Left cardiac atrium (tissue), 4 donors: ENCODE data around the gene BRI3BP. TPM values are rescaled to one million over a fixed set of nuclear protein-coding genes. Genes with fewer than 3 reads are reported as not detected.
"Not testable (repeated sequence)": the region's sequence is repeated elsewhere in the genome, so short reads cannot be mapped to it uniquely, and the experiment has no call there.

ENCODE experiments used
- ATAC-seq, 2 donors: fragments of 200-7000 bp; cut with Tn5 transposase; one replicate each; pipeline ENCODE4 v1.9.1; 2020; ENCODE audit warnings: mild to moderate bottlenecking in 2 of 2, moderate library complexity in 2 of 2
- DNase-seq: peaks from one replicate; pipeline ENCODE4 v3.0.0-alpha.2; 2020
- intact Hi-C, 2 donors: fragments of 100-400 bp; cut with DNase I; formaldehyde crosslinking; loops; one replicate each; pipeline versions ENCODE4 v1.14.1 to v1.15.1; 2022 to 2023
- total RNA-seq, 2 donors: library from RNA; stranded (reverse); fragmentation: NEBNext Ultra II Directional; extraction: Animal tissue kit (Norgen Biotek cat#: 25700); gene quantifications; one replicate each; pipeline ENCODE4 v1.2.1, GENCODE V29; 2021
- donor health status: DM: no; HTN: yes; CAD: no.
- donor health status: DM: no; HTN: yes; CAD: no; lungs with severe emphysema.
- donor health status: DM: yes; HTN: yes; CAD: no.
- donor health status: Dilated cardiomyopathy.

BRI3BP gene
- total RNA-seq, 2 donors from 2014 or later, result 5.4 to 6.0 TPM

DNA sequence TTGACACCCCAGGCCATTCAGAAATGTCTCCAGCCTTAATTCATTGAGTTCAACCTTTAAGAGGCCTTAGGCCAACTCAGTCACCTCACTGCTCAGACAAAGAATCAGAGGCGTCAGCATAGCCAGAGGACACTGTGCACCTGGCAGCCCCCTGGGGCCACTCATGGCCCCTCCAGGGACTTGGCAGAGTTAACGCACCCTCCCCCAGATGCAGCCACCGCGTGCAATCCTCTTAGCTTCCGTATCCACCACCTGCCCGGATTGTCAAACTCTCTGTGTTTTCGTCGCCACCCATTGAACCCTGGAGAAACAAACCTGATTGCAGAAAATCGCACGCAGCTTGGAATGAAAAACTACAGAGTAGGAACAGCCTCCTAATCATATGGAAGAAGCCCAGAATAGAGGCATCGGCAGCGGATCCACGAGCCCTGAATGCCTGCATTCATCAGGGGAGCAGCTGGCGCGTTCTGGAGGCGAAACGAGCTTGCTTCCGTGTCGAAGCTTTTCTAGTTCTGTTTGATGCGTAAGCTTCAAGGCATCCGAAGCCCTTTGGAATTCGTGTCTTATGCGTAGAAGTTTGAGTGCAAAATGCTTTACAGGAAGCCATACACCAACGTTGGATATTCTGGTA lies 22.4 kb downstream of the BRI3BP start:
- ATAC-seq, result no peak
- intact Hi-C loops, result no loop called here
- no peak for DNase-seq

- intact Hi-C loops, result no loop called here
- DNase-seq (no peak), ATAC-seq (no peak)
Observed at GRCh38 chr12:125017801-125018200, 24.4 kb downstream of the BRI3BP start.

DNA sequence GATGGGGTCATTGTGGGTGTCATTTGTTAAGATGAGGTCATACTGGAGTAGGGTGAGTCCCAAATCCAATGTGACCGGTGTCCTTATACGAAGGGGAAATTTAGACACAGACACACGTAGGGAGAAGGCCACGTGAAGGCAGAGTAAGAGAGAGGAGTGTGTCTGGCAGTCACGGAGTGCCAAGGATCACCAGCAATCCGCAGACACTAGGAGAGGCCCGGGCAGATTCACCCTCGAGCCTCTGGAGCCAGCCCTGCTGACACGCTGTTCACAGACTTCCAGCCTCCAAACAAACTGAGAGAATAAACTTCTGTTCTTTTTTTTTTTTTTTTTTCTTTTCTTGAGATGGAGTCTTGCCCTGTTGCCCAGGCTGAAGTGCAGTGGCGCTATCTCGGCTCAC lies 24.9 kb downstream of the BRI3BP start:
- ATAC-seq (no peak), DNase-seq (no peak)
- intact Hi-C loops, result no loop called here

DNA sequence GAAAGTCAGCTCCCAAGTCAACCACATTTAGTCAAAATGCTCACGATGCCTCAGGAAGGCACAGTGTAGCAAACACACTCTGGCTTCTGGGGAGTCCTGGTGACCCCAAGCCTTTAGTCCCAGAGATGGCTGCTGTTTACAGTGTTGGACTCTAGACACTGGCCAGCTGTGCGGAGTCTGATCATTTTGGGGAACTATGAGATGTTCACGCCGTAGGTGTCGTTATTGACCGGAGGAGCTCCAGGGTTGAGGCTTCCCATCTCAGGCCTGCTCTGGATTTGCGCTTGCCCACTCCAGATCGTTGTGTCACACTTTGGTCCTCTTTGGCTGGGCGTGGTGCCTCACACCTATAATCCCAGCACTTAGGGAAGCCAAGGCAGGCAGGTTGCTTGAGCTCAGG lies 27.7 kb downstream of the BRI3BP start:
- intact Hi-C loops, result no loop called here
- ATAC-seq, result no peak

DNA sequence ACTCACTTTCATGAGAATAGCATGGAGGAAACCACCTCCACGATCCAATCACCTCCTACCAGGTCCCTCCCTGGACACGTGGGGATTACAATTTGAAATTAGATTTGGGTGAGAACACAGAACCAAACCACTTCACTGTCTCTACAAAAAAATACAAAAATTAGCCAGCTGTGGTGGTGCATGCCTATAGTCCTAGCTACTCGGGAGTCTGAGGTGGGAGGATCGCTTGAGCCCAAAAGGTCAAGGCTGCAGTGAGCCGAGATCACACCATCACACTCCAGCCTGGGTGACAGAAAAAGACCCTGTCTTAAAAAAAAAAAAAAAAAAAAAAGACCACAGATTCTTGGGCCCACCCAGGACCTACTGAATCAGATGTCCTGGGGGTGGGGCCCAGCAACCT lies 28.3 kb downstream of the BRI3BP start:
- ATAC-seq (no peak), DNase-seq (no peak)
- intact Hi-C loops, result no loop called here

More for the DNA sequence above, 27.7 kb downstream of the BRI3BP start:
- no peak for DNase-seq

DNA sequence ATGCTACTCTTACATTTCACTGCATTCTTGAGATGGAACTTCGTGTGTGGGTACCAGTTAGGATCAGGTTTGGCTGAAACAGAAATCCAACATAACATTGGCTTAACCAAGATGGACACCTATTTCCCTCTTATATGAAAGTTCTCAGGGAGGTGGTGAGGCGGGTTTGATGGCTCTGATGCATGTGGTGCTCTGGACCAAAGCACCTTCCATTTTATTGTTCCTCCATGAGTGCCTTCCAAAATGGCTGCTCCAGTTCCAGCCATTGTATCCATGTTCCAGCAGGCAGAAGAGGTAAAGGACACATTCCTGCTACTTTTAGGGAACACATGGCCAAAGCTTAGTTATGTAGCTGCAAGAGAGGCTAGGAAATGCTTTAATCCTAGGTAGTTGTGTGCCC lies 29.6 kb downstream of the BRI3BP start:
- intact Hi-C loops, result no loop called here
- DNase-seq (no peak), ATAC-seq (no peak)

GRCh38 chr12:125024949-125025563 lies 31.6 kb downstream of the BRI3BP start:
- ATAC-seq, result no peak
- DNase-seq, result no peak
- intact Hi-C loops, result no loop called here

- DNase-seq, result no peak
- intact Hi-C loops, result no loop called here
- ATAC-seq, result no peak
Observed at GRCh38 chr12:125025606-125026235, 32.3 kb downstream of the BRI3BP start.

GRCh38 chr12:125028106-125028505 lies 34.7 kb downstream of the BRI3BP start:
- ATAC-seq (no peak), DNase-seq (no peak)
- intact Hi-C loops, result no loop called here

- intact Hi-C loops, result no loop called here
- ATAC-seq, result no peak
- no peak for DNase-seq
Observed at GRCh38 chr12:125029761-125030358, 36.4 kb downstream of the BRI3BP start.

GRCh38 chr12:125031471-125031870 lies 38.0 kb downstream of the BRI3BP start:
- intact Hi-C loops, ATAC-seq, DNase-seq: not testable (repeated sequence)

DNA sequence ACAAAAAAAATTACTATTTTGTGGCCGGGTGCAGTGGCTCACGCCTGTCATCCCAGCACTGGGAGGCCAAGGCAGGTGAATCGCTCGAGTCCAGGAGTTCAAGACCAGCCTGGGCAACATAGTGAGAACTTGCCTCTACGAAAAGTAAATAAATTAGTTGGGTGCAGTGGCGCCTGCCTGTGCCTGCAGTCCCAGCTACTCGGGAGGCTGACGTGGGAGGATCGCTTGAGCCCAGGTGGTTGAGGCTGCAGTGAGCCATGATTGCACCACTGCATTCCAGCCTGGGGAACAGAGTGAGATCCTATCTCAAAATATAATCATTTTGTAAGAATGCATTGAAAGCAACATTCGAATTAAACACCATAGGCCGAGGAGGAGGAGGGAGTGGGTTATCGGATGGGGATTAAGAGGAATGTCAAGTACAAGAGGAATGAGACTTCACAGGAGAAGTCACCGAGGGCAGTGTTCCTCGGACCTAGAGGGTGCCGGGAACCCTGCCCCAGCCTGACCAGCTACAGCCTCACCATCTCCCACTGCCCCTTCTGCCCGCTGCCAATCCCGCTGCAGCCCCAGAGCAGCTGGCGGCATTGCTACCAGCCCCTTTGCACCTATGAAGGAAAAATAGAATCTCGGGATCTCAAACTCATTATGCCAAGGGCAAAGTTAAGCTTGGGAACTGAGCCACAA lies 39.2 kb downstream of the BRI3BP start:
- ATAC-seq (no peak), DNase-seq (no peak)
- intact Hi-C loops, result no loop called here

- DNase-seq (no peak), ATAC-seq (no peak)
- intact Hi-C loops, result no loop called here
Observed at GRCh38 chr12:125033288-125033687, 39.8 kb downstream of the BRI3BP start.

GRCh38 chr12:125038976-125039625 lies 45.7 kb downstream of the BRI3BP start:
- ATAC-seq, result no peak
- intact Hi-C loops, result no loop called here
- DNase-seq, result no peak

DNA sequence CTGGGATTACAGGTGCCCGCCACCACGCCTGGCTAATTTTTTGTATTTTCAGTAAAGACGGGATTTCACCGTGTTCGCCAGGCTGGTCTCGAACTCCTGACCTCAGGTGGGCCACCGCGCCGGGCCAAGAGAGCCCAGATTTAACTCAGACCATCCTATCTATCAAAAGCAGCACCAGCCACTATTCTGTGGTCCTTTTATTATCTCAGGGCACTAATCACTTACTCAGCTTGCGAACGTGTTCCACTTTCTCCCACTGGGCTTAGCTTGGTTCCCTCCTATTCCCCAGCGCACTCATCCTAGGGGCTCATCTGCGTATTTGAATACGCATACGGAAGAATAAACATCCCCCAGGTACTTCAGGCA lies 55.6 kb downstream of the BRI3BP start:
- intact Hi-C loops, result no loop called here
- ATAC-seq, result no peak
- DNase-seq, result no peak

DNA sequence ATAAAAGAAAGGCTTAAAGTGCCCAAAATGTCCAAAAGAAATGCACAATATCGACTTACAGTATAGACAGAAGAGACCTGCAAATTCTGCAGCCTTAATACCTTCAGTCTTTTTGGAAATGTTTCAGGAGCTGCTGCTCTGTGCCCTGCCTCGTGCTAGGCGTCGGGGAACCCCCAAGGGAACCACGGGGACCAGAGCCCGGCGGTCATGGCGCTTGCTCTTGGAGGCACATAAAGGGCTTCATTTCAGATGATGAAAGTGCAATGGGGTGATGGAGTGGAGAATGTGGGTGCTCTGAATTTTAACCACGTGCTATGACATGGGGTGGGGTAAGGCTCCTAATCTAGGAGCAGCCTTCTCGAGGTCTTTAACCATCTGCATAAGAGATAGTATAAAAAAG lies 57.0 kb downstream of the BRI3BP start:
- intact Hi-C loops, result loop anchor here in 1 of 2 donors (2.0 kb wide), 1 partner anchor 14 kb away; the partner anchor contains the start of gene AACS
- peak in 1 of 2 donors; percentile 21 for ATAC-seq
- DNase-seq, result no peak

DNA sequence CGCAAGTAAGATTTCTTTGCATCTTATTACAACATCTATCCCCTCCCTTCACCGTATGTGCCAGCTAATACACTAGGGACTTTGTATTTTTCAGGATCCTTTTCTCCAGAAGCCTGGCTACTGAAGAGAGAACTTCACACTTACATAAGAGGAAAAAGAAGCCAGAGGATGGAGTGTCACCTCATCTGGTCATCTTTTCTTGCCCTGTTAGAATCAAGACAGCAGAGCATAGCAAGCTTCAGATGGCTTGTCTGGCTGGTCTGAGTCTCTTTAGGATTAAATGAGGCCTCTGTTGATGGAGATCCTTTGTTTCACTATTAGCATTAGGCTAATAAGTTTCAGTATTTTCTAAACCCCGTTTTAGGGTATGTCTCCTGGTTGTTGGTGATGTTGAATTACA lies 57.4 kb downstream of the BRI3BP start:
- intact Hi-C loops, result loop anchor here in 1 of 2 donors (2.0 kb wide), 1 partner anchor 14 kb away; the partner anchor contains the start of gene AACS
- ATAC-seq, result no peak
- DNase-seq, result no peak

DNA sequence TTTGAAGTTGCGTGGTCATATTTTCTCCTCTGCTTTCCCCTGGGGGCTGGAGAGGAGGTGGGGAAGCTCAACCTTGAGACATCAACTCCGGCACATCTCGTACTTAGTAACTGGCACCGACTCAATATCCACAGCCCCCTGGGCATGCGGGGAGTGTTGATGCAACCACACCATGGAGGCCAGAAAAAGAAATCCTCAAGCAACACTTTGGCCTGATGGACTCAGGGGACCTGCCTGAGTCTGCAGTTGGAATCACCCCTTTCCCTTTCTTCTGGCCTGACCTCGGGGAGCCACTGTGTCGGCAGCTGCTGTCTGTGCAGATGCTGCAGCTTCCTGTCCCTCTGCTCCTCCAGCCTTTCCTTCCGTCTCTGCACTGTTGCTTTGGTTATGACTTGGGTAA lies 60.4 kb downstream of the BRI3BP start:
- intact Hi-C loops, result no loop called here
- DNase-seq, result no peak
- peak in 1 of 2 donors; percentile 5 for ATAC-seq

GRCh38 chr12:125055591-125055990 lies 62.1 kb downstream of the BRI3BP start:
- DNase-seq (no peak), ATAC-seq (no peak)
- intact Hi-C loops, result no loop called here
